GM18498 (cell line): Measurements from ENCODE around the gene CD1B.
"Not testable (repeated sequence)": the region's sequence is repeated elsewhere in the genome, so short reads cannot be mapped to it uniquely, and the experiment has no call there.

Source experiments
- ATAC-seq: cut with Tn5 transposase; IDR thresholded peaks from one replicate; pipeline ENCODE4 v1.9.1; 2021; ENCODE audit warnings: mild to moderate bottlenecking, moderate library complexity; ENCODE audit not compliant: unreplicated experiment

The CD1B gene

DNA sequence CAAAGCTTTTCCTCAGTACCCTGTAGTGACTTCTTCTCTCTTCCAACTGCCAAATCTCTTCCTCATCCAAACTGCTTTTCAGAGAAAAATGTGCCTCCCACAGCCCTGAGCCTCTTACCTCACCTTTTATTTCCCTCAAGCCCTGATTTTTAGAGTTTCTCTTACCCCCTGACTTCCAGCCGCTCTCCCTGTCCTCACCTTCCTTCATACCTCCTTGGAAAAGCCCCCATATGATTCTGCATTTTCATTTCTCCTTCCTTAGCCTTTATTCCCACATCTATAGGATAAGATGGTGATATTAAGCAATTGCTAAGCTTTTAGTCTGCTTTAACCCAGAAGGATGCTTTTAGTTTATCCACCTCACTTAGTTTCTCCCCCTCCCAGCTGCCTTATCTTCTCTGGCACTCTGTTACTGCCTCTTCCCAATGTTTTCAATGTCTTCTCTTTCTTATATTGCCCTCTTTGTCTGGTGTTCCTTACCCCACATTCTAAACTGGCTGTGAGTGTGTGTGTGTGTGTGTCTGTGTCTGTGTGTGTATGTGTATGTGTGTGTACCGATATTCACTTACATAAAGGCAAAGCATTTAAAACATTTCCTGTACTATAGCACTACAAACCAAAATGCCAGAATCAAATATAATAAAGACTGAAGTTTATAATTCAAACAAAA lies at the start of gene CD1B:
Gene CD1B, minus strand, starts transcription at position 51 of the 670 bp plus-strand sequence. CDS start 108 bp downstream, outside the sequence.
- ATAC-seq = no peak

DNA sequence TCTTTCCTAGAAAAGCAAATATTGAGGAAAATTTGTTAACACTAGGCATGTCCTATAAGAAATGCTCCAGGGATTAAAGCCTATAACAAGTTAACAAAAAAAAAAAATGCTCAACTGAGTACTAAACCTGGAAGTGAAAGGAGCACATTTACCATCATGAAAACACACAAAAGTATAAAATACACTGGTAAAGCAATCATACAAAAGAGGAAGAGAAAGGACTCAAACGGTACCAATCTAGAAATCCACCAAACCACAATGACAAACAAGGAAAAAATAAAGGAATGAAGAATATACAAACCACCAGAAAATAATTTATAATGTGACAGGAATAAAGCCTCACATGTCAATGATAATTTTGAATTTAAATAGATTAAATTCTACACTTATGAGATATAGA lies 43.5 kb upstream of the CD1B start:
- ATAC-seq = no peak

DNA sequence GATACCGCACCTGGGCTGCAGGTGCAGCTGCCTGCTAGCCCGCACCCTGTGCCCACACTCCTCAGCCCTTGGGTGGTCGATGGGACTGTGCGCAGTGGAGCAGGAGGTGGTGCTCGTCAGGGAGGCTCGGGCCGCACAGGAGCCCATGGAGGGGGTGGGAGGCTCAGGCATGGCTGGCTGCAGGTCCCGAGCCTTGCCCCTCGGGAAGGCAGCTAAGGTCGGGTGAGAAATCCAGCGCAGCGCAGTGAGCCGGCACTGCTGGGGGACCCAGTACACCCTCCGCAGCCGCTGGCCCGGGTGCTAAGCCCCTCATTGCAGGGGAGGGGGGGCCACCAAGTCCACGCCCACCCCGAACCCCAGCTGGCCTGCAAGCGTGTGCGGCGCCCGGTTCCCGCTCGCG lies 42.8 kb upstream of the CD1B start:
- ATAC-seq = not testable (repeated sequence)

DNA sequence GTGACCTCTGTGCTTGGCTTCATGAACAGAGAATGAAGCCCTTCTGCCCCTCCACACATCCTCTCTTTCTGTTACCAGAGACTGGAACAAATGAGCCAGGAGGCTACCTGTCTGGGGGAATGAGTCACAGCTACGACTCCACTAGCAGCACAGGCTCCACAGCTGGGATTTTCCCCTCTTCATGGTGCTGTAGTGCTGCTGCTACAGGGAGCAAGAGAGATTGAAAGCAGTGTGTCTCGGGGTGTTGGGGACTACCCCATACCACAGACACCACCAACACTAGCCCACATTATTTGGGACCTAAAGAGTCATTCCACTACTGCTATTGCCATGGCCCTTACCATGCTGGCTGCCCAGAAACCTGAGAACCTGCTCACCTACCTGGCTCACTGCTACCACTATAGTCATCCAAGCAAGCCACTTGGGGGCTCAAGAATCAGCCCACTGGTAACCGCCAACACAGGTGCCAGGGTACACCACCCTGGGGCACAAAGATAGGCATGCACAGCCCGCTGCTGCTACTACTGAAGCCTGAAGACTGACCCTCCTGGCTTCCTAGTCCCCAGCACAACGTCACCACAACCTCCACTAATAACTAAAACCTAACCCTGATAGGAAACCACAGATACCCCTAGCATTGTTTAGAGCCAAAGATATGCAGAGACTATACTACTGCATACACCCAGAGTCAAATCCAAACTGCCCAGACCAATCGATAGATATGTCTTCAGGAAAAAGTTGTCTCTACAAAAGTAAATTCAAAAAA lies 40.0 kb upstream of the CD1B start:
- peak; percentile 90 for ATAC-seq

DNA sequence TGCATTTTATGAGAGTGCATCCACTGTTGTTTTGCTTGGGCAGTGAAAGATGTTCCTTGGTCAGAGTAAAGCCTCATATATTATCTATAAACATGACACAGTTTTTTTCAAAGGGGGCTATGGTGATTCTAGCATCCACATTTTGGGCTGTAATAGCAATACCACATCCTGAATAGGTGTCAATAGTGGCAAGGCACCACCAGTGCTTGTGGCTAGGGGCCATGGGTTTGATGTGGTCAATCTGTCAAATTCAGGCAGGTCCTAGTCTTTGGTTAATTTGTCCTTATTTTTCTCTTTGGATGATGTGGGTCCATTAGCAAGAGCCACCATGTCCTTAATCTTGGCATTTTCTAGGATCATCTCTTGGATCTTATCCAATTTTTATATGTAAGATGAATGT lies 35.5 kb upstream of the CD1B start:
- no peak for ATAC-seq

DNA sequence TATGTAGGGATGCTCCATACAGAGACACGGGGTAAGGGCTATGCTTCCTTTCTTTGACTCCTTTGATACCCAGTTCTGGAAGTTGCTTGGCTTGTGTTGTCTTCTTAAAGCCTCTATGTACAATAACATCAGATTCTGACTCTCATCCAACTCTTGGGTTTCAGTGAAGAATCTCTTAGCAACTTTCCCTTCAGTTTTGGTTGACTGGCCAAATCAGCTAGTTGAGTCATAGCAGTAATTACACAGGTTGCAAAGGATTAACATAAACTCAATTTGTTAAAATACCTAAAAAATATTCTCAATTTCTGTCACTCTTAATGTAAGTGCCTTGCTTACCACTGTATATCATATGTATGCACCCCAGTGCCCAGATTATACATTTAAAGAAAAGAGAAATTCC lies 31.6 kb upstream of the CD1B start:
- ATAC-seq = no peak

DNA sequence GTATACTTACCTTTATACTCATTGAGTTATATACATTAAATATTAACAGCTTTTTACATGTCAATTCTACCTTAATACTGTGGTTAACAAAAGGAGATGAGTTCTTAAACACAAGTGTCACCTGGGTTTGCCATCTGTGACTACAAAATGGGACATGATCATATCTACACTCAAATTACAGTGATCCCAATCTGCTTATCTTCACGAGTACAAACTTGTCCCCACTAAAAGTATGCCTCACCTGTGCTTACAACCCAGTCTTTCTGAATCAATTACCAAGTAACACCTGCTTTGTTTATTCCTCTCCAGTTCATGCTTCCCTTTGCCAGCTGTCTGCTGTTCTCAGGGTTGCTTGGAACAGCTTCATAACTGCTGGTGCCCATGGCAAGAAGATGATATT lies 31.2 kb upstream of the CD1B start:
- ATAC-seq = no peak

DNA sequence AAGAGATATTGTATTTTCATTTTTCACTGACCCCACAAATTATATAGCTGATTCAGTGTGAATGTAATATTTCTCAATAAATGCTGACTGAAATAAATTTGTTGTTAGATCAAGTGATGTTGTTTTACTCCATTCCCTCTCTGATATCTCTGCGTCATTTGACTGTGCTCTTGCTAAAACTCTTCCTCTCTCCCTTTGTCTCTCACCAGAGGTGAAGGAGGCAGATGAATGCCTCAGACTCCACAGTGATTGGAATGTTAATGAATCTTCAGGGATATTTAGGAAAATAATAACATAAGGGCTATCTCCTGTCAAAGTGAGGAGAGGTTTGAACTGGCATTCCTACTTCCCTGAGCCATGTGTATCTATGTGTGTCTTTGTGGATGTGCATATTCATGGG lies 26.1 kb upstream of the CD1B start:
- ATAC-seq = no peak

DNA sequence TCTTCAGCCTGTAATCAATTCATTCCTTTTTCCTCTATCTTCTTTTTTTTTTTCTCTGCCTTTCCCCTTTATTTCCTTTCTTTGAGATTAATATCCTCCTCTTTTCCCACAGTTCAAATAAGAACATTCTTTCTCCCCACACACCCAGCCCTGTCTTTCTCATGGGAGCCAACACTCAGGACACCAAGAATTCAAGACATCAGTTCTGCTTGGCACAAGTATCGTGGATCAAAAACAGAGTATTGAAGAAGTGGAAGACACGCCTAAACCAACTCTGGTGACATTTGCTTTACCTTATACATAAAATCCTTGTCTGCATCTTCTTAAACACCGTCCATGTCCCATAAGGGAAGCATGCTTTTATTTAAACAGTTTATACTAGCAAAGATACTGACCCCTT lies 25.3 kb upstream of the CD1B start:
- ATAC-seq = no peak

DNA sequence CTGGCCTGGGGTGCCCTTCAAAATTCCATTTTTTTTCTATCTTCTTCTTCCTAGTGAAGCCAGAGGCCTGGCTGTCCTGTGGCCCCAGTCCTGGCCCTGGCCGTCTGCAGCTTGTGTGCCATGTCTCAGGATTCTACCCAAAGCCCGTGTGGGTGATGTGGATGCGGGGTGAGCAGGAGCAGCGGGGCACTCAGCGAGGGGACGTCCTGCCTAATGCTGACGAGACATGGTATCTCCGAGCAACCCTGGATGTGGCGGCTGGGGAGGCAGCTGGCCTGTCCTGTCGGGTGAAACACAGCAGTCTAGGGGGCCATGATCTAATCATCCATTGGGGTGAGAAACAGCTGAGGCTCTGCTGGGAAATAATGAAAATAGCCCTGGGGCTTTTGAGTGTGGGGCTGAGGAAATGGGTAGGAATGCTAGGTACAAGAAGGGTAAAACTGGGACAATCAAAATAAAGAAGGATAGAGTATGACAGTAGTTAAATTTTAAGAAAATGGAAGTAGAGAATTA lies 24.5 kb upstream of the CD1B start:
- no peak for ATAC-seq

DNA sequence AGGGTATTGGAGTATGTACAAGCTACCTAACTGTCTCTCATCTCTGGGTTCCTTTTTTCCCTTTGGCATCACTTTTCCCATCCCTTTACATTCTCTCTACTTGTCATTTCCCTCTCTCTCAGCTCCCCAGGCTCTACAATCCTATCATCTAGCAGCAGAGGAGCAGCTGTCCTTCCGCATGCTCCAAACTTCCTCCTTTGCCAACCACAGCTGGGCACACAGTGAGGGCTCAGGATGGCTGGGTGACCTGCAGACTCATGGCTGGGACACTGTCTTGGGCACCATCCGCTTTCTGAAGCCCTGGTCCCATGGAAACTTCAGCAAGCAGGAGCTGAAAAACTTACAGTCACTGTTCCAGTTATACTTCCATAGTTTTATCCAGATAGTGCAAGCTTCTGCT lies 22.9 kb upstream of the CD1B start:
- ATAC-seq = no peak

DNA sequence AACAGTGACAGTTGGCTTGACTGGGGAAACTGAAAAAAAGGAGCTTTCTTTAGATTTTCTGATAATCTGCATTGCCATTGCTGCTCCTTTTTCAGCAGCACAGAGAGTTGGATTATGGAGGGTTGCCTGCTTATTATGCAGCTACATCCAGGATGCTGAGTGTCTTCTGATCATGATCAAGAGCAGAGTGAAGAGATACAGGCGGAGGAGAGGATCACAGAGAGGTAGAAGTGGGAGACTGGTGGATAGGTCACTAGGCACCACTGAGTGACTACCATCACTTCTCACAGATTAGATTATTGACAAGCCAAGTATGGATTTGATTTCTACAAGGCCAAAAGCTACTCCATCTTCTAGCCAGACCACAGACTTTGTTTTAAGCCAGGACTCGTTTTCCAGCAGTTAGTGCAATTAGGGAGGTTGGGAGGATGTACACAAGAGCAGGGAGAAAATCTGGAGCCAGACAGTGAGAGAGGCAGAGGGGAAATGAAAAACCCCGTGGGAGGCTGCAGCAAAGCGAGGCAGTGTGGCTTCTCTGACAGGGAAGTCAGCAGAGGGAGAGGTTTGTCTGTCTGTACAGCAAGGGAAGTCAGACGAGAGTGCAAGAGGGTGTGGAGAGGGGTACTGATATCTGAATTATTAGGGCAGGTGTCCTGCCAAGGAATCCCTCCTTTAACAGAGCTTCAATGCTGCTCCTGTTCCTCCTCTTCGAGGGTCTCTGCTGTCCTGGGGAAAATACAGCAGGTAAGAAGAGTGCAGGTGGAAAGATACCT lies 22.2 kb upstream of the CD1B start, which contains the start of gene CD1E:
Gene CD1E, plus strand, starts transcription at position 592 of the 773 bp plus-strand sequence. Its CDS starts 95 bp downstream, at position 687.
- ATAC-seq = no peak

DNA sequence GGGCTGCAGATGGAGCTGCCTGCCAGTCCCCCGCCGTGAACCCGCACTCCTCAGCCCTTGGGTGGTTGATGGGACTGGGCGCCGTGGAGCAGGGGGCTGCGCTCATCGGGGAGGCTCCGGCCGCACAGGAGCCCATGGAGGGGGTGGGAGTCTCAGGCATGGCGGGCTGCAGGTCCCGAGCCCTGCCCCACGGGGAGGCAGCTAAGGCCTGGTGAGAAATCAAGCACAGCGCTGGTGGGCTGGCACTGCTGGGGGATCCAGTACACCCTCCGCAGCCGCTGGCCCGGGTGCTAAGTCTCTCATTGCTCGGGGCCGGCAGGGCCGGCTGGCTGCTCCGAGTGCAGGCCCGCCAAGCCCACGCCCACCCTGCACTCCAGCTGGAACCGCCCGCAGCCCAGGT lies 17.6 kb upstream of the CD1B start:
- not testable (repeated sequence) for ATAC-seq

DNA sequence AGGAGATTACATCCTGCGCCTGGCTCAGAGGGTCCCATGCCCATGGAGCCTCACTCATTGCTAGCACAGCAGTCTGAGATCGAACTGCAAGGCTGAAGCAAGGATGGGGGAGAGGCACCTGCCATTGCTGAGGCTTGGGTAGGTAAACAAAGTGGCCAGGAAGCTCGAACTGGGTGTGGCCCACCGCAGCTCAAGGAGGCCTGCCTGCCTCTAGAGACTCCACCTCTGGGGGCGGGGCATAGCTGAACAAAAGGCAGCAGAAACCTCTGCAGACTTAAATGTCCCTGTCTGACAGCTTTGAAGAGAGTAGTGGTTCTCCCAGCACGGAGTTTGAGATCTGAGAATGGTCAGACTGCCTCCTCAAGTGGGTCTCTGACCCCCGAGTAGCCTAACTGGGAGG lies 5.1 kb upstream of the CD1B start:
- ATAC-seq = not testable (repeated sequence)

DNA sequence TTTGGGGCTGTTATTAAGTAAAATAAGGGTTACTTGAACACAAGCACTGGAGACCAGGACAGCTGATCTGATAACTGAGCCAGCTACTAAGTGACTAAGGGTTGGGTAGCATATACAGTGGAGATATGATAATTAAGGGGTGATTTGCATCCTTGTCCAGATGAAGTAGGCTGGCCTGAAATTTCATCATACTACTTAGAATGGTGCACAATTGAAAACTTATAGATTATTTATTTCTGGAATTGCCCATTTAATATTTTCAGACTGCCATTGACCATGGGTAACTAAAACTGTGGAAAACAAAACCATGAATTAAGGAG lies 3.8 kb upstream of the CD1B start:
- no peak for ATAC-seq

DNA sequence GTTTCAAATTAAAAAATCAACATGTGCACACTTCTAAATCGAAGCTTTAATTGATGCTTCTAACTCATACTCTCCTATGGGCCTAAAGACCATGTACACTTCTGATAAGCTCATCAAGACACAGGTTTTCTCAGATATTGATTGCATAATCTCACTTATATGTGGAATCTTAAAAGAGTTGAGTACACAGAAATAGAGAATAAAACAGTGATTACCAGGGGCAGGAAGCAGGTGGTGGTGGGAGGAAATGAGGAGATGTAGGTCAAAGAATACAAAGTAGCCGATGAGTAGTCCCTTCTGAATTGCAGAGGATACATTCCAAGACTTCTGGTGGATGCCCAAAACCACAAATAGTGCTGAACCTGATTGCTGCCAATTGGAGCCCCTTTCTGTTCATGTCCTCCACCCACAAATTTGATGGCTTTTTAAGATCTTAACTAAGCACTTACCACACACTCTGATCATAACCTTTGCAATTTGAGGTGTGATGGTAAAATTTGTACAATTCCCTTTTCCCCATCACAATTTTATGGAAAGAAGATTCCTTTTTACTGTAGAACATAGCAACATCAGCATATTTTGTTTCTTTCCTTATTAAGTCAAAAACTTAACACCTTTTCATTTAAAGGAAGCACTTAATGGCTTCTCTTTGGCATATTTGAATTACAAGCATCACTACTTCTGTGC lies 3.3 kb upstream of the CD1B start:
- no peak for ATAC-seq

DNA sequence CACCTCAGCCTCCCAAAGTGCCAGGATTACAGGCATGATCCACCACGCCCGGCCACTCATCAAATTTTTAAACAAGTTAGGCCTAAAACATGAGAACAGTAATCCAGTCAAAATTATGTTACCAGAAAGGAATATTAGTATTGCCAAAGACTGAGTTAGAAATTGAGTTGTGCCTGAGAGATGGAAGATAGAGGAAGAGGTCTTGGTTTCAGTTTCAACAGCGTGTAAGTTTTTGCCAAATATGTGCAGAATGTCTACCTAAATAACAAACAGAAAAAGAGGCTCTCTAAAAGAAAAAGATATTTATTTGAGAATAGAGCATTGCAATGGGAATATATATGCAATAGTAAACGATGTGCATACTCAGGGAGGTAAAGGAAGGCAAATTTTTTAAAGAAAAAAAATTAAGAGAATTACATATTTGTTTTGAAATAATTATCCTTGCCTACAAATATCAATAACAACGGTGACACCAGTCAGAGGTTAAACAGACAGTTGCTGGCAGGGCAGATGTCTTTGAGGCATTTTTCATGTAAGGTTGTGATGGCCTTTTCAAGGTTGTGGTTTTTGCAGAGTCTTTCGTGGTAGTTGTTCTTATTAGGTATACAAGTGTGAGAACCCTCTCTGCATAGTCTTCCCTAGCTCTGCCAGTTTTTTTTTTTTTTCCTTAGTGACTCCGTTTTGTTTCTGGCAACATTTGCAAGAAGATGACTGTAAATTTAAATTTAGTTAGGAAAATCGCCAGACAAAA lies 2.2 kb upstream of the CD1B start:
- no peak for ATAC-seq

DNA sequence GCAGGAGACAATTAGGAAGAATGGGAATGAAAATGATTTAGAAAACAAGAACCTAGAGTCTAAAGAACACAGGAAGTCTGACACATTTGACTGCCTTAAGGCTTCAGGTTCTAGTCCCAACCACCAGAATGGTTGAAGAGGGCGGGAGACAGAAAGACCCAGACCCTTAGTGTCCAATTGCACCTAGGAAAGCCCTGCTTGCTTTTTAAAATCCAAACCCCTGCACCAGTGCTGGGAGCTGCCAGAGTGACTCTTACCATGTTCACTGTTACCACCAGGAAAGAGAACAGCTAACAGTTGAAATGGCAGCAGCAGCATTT lies 265 bp downstream of the CD1B start:
- ATAC-seq = no peak

DNA sequence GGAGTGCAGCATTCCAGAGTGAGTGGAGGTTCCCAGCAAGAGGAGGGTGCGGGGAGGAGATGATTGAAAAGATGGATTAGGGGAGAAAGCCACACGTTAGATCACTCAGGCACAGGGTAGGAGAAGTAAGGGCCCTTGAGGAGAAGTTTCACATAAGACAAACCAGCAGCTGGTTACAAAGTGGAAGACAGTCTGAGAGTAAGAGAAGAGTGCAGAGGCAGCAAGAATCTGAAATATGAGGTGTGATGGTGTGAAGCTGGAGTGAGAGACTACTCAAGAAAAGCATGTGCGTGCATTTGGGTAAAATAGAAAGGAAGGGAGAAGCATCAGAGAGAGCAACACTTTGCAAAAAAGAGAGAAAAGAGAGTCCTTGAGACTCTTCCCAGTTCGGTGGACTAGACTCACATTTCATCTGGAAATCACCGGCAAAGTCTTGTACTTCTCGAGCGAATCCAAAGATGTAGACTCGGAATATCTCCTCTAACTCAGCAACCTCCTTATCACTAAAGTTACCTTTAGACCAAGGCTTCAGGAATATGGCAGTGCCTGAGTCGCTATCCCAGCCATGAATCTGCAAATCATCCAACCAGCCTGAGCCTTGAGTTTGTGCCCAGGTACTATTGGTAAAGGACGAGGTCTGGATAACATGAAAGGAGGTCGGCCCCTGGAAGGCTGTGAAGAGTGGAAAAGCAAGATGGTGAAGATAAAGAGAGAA lies 783 bp downstream of the CD1B start:
- no peak for ATAC-seq

DNA sequence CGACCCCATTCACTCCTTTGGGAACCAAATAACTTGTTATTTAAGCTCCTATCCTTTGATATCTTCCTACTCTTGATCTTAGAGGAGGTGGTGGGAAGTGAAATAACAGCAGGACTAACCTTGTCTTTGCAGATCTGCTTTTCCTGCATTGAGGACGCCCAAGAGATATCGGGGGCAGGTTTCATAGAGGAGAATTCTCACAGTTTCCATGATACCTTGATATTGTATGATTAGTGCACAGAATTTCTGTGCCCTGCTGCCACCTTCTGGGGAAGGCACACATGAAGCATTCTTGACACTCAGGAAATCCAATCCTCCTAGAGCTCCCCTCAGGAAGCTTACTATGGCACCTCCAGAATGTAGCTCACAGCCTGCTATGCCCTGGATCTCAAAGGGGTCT lies 1.6 kb downstream of the CD1B start:
- ATAC-seq = no peak
